Smooth muscle cell (in vitro differentiated cells): ENCODE results near the gene CHEK1. TPM values are rescaled to one million over a fixed set of nuclear protein-coding genes. Genes with fewer than 3 reads are reported as not detected.
A peak's percentile ranks its signal among the peaks of the same experiment; 100 is the strongest.

Experiments used
- DNase-seq: peaks from one replicate; lab custom pipeline; 2025; ENCODE audit not compliant: unreplicated experiment; lab: John Stamatoyannopoulos, UW
- H2AFZ ChIP-seq: fragments of 200-600 bp; sonication (generic); 2 replicates; pipeline ENCODE4 v1.6.0; 2016; ENCODE audit warnings: antibody characterized with exemption, low read depth, mild to moderate bottlenecking
- H3F3A ChIP-seq: fragments of 200-600 bp; sonication (generic); 2 replicates; pipeline ENCODE4 v1.6.0; 2017; ENCODE audit warnings: antibody characterized with exemption, low read depth
- H3K27ac ChIP-seq: fragments of 200-600 bp; sonication (generic); 2 replicates; pipeline ENCODE4 v1.5.1; 2016; ENCODE audit warnings: low read depth, mild to moderate bottlenecking
- H3K27me3 ChIP-seq: fragments of 200-600 bp; sonication (generic); 2 replicates; pipeline ENCODE4 v1.6.1; 2016; ENCODE audit warnings: low read depth, mild to moderate bottlenecking
- H3K36me3 ChIP-seq: fragments of 200-600 bp; sonication (generic); 2 replicates; pipeline ENCODE4 v1.5.1; 2016; ENCODE audit warnings: low read depth
- H3K4me1 ChIP-seq: fragments of 200-600 bp; sonication (generic); 2 replicates; pipeline ENCODE4 v1.5.1; 2016; ENCODE audit warnings: low read depth
- H3K4me2 ChIP-seq: fragments of 200-600 bp; sonication (generic); 2 replicates; pipeline ENCODE4 v1.6.0; 2016; ENCODE audit warnings: mild to moderate bottlenecking
- H3K4me3 ChIP-seq: fragments of 200-600 bp; sonication (generic); 2 replicates; pipeline ENCODE4 v1.5.1; 2016; ENCODE audit warnings: mild to moderate bottlenecking
- H3K79me2 ChIP-seq: fragments of 200-600 bp; sonication (generic); 2 replicates; pipeline ENCODE4 v1.6.0; 2016; ENCODE audit warnings: low read depth, mild to moderate bottlenecking
- H3K9ac ChIP-seq: fragments of 200-600 bp; sonication (generic); 2 replicates; pipeline ENCODE4 v1.6.0; 2016; ENCODE audit warnings: low read depth
- H3K9me3 ChIP-seq: fragments of 200-600 bp; sonication (generic); replicated peaks from 2 replicates; pipeline ENCODE4 v1.5.1; 2016; ENCODE audit warnings: low read depth
- H4K20me1 ChIP-seq: fragments of 200-600 bp; sonication (generic); 2 replicates; pipeline ENCODE4 v1.6.0; 2016; ENCODE audit warnings: low read depth
- WGBS: methylation state at CpG from one replicate; pipeline ENCODE4 v1.1.7; 2016; ENCODE audit warnings: low lambda C conversion rate; 5-methylcytosine and 5-hydroxymethylcytosine counted together
- polyA plus RNA-seq: library from polyadenylated mRNA; unstranded; fragments of >200 nt; fragmentation: Nextera tagmentation; extraction: Ambion mirVana; gene quantifications from 2 replicates; pipeline ENCODE4 v1.2.1, GENCODE V29; 2016
- total RNA-seq: library from RNA; depleted of rRNA; stranded (reverse); fragments of >200 nt; gene quantifications from 2 replicates; pipeline ENCODE4 v1.2.3, GENCODE V29; 2014
- TF ChIP-seq, protein P1 (sequence below): fragments of 200-600 bp; sonication (generic); IDR thresholded peaks from 2 replicates; pipeline ENCODE4 v1.5.1; 2017; ENCODE audit warnings: borderline replicate concordance, mild to moderate bottlenecking, antibody characterized with exemption; ENCODE audit not compliant: insufficient read depth, poor library complexity, severe bottlenecking

Gene CHEK1
- total and polyA plus RNA-seq, 2 experiments from 2014 or later = 18.4 to 27.6 TPM

GRCh38 chr11:125588505-125588904 is 36.5 kb upstream of the CHEK1 start:
- H3K4me2 ChIP-seq = no peak overlapping the region
- H3K9ac ChIP-seq = no peak overlapping the region
- TF ChIP-seq, protein P1, sequence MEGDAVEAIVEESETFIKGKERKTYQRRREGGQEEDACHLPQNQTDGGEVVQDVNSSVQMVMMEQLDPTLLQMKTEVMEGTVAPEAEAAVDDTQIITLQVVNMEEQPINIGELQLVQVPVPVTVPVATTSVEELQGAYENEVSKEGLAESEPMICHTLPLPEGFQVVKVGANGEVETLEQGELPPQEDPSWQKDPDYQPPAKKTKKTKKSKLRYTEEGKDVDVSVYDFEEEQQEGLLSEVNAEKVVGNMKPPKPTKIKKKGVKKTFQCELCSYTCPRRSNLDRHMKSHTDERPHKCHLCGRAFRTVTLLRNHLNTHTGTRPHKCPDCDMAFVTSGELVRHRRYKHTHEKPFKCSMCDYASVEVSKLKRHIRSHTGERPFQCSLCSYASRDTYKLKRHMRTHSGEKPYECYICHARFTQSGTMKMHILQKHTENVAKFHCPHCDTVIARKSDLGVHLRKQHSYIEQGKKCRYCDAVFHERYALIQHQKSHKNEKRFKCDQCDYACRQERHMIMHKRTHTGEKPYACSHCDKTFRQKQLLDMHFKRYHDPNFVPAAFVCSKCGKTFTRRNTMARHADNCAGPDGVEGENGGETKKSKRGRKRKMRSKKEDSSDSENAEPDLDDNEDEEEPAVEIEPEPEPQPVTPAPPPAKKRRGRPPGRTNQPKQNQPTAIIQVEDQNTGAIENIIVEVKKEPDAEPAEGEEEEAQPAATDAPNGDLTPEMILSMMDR = no peak
- peaks cover 14% of the 10 kb centered on the region for H3K79me2 ChIP-seq
- no peaks in the 10 kb centered on the region for H3K27me3 ChIP-seq
- peaks cover 6% of the 10 kb centered on the region for H3K4me1 ChIP-seq
- H3K9me3 ChIP-seq = no peaks in the 10 kb centered on the region
- H4K20me1 ChIP-seq = peaks cover under 1% of the 10 kb centered on the region
- H3F3A ChIP-seq = no peaks in the 10 kb centered on the region
- H2AFZ ChIP-seq = no peak overlapping the region
- H3K4me3 ChIP-seq = no peak overlapping the region
- no peak for DNase-seq
- WGBS = 52% methylated on average over 3 of the region's 3 CpGs
- no peak overlapping the region for H3K27ac ChIP-seq
- no peaks in the 10 kb centered on the region for H3K36me3 ChIP-seq

DNA sequence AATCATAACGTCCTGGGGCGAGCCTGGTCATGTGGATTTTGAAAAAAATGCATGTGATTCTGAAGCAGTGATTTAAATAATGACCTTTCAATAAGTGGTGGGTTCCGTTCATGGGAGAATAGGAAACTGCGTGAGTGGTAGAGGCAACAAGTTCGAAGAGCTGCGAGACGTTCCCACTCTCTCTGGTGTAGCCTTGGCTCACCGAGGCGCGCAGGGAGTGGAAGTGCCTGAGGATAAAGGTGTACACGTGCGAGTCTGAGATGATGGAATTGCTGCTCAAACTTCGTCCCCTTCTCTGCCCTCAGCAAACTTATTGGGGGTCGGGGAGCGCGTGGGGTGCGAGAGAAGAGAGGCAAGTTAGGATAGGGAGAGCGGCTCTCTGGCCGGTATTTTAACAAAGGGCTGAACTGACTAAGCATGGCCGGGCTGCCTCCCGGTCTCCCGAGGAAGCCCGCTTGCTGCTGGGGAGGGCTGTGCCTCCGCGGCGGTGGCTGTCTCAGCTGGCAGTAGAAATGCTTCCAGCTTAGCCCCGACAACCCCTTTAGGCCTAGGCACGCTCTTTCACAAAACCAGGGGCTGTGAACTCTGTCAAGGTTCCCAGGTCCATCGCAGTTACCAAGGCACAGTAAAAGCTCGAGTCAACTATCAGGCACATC is 33.2 kb upstream of the CHEK1 start:
- TF ChIP-seq, protein P1 = no peak
- H3K4me1 ChIP-seq = peaks cover 13% of the 10 kb centered on the region
- no peaks in the 10 kb centered on the region for H3K9me3 ChIP-seq
- peaks cover 4% of the 10 kb centered on the region for H3K36me3 ChIP-seq
- no peaks in the 10 kb centered on the region for H3F3A ChIP-seq
- H3K79me2 ChIP-seq = peaks cover 47% of the 10 kb centered on the region
- peak overlapping the region; percentile 96 for H3K27ac ChIP-seq
- peaks cover 24% of the 10 kb centered on the region for H4K20me1 ChIP-seq
- H3K27me3 ChIP-seq = no peaks in the 10 kb centered on the region
- peak overlapping the region; percentile 87 for H3K4me2 ChIP-seq
- WGBS = 7% methylated on average over 27 of the region's 30 CpGs
- H3K4me3 ChIP-seq = peak overlapping the region; percentile 68
- DNase-seq = peak; percentile 61
- peak overlapping the region; percentile 94 for H3K9ac ChIP-seq
- peak overlapping the region; percentile 83 for H2AFZ ChIP-seq

DNA sequence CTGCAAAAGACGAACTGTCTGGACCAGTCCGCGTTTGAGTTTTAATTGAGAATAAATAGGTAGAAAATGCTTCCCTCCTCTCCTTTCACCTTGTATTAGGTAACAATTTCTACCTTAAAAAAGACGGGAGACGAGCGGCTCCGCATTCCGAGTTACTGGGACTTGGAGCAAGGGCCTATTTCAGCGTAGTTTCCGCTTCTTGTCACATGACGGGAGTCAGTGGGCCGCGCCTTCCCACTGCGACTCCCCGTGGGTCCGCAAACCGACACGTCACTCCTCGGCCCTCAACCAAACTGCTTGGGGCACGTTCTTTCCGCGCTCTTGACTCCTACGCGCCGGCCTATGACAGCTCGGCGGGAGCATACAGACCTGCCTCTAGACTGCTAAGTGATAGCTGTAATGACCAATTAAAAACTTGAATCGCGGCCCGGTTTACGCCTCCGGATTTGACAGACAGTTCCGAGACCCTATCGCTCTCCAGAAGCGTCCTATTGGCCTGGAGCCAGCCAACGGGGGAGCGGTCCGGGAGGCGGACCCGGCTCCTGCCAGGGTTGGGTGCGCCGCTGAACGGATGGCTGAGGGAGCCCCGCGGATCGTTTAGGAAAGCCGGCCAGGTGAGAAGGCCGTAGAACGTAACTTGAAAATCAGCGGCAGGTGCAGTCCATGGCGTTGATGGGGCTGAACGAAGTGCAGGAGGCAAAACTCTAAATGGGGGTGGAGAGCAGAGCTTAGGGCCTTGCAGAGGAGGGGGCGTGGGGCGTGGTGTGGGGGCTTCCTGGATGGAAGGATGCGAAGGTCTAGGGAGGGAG is 32.5 kb upstream of the CHEK1 start, which contains the start of gene STT3A:
TSS of gene STT3A (plus strand) at position 548 of the 809 bp plus-strand sequence. CDS start 3,064 bp downstream, outside the sequence.
- H3K36me3 ChIP-seq = peaks cover 11% of the 10 kb centered on the region
- H3K4me1 ChIP-seq = peaks cover 13% of the 10 kb centered on the region
- peak; percentile 88 for DNase-seq
- H3F3A ChIP-seq = no peaks in the 10 kb centered on the region
- H3K27me3 ChIP-seq = no peaks in the 10 kb centered on the region
- H3K9ac ChIP-seq = peak within 1 kb of the TSS; percentile 94
- peak within 1 kb of the TSS; percentile 96 for H3K27ac ChIP-seq
- TF ChIP-seq, protein P1 = no peak
- peak within 1 kb of the TSS; percentile 90 for H3K4me2 ChIP-seq
- peaks cover 54% of the 10 kb centered on the region for H3K79me2 ChIP-seq
- H2AFZ ChIP-seq = peak within 1 kb of the TSS; percentile 83
- peak within 1 kb of the TSS; percentile 87 for H3K4me3 ChIP-seq
- H4K20me1 ChIP-seq = peaks cover 26% of the 10 kb centered on the region
- no peaks in the 10 kb centered on the region for H3K9me3 ChIP-seq
- under 1% methylated on average over 55 of the region's 55 CpGs for WGBS
